Astrocyte (in vitro differentiated cells and primary cell): ENCODE measurements around the gene SLC15A5. TPM values are rescaled to one million over a fixed set of nuclear protein-coding genes. Genes with fewer than 3 reads are reported as not detected.

Experiments
- DNase-seq: peaks from one replicate; pipeline ENCODE4 v3.0.0-alpha.2; 2010; ENCODE audit warnings: low read depth
- FAIRE-seq: peaks from 2 replicates; lab custom pipeline; 2011; peaks lifted over from hg19 to GRCh38; lab: Jason Lieb, UNC
- H2AFZ ChIP-seq: 2 replicates; pipeline ENCODE4 v1.6.0; 2012; ENCODE audit warnings: low read depth, low read length, inconsistent platforms
- H3K27ac ChIP-seq: 2 replicates; pipeline ENCODE4 v1.5.1; 2011; ENCODE audit warnings: low read depth, low read length, inconsistent platforms
- H3K27me3 ChIP-seq: 2 replicates; pipeline ENCODE4 v1.6.0; 2011; ENCODE audit warnings: low read length, inconsistent platforms; ENCODE audit not compliant: insufficient read depth
- H3K36me3 ChIP-seq: 2 replicates; pipeline ENCODE4 v1.5.1; 2011; ENCODE audit warnings: low read length, inconsistent platforms; ENCODE audit not compliant: insufficient read depth
- H3K4me1 ChIP-seq: 2 replicates; pipeline ENCODE4 v1.5.1; 2011; ENCODE audit warnings: low read length, inconsistent platforms; ENCODE audit not compliant: insufficient read depth
- H3K4me2 ChIP-seq: 2 replicates; pipeline ENCODE4 v1.6.0; 2012; ENCODE audit warnings: low read length, inconsistent platforms
- H3K4me3 ChIP-seq: 2 replicates; pipeline ENCODE4 v1.5.1; 2011; ENCODE audit warnings: low read depth, mild to moderate bottlenecking, low read length, inconsistent platforms; ENCODE audit not compliant: insufficient read depth
- H3K79me2 ChIP-seq: 2 replicates; pipeline ENCODE4 v1.6.0; 2012; ENCODE audit warnings: mild to moderate bottlenecking, low read length, inconsistent platforms; ENCODE audit not compliant: insufficient read depth
- H3K9ac ChIP-seq: 2 replicates; pipeline ENCODE4 v1.6.0; 2012; ENCODE audit warnings: mild to moderate bottlenecking, low read length, inconsistent platforms
- H3K9me3 ChIP-seq: 2 replicates; pipeline ENCODE4 v1.5.1; 2012; ENCODE audit warnings: low read depth, mild to moderate bottlenecking, low read length, inconsistent platforms; ENCODE audit not compliant: insufficient read depth
- H4K20me1 ChIP-seq: 2 replicates; pipeline ENCODE4 v1.6.0; 2012; ENCODE audit warnings: low read length, inconsistent platforms; ENCODE audit not compliant: insufficient read depth
- H3K27ac Mint-ChIP-seq: one replicate; pipeline ENCODE4 v1.8.0; 2021; ENCODE audit warnings: mild to moderate bottlenecking, mixed read lengths; ENCODE audit not compliant: unreplicated experiment
- H3K27me3 Mint-ChIP-seq: one replicate; pipeline ENCODE4 v1.8.0; 2021; ENCODE audit warnings: low read depth, mixed read lengths; ENCODE audit not compliant: unreplicated experiment
- H3K36me3 Mint-ChIP-seq: one replicate; pipeline ENCODE4 v1.8.0; 2021; ENCODE audit warnings: low read depth, mixed read lengths; ENCODE audit not compliant: unreplicated experiment
- H3K4me1 Mint-ChIP-seq: one replicate; pipeline ENCODE4 v1.8.0; 2021; ENCODE audit warnings: low read depth, mixed read lengths; ENCODE audit not compliant: unreplicated experiment
- H3K4me3 Mint-ChIP-seq: one replicate; pipeline ENCODE4 v1.8.0; 2021; ENCODE audit warnings: mild to moderate bottlenecking, moderate library complexity, mixed read lengths; ENCODE audit not compliant: unreplicated experiment
- H3K9me3 Mint-ChIP-seq: one replicate; pipeline ENCODE4 v1.8.0; 2021; ENCODE audit warnings: mild to moderate bottlenecking, mixed read lengths; ENCODE audit not compliant: unreplicated experiment
- CTCF ChIP-seq: IDR thresholded peaks from 2 replicates; pipeline ENCODE4 v1.5.1; 2011; ENCODE audit warnings: low read depth, mild to moderate bottlenecking, inconsistent platforms, low read length, moderate library complexity; ENCODE audit not compliant: insufficient read depth
- EZH2 ChIP-seq: IDR thresholded peaks from 2 replicates; pipeline ENCODE4 v1.6.1; 2012; ENCODE audit warnings: mild to moderate bottlenecking, low read length, inconsistent platforms; ENCODE audit not compliant: insufficient read depth
- total RNA-seq: library from RNA; stranded (reverse); gene quantifications from 2 replicates; pipeline ENCODE4 v1.2.1, GENCODE V29; 2021

Gene SLC15A5
- total RNA-seq, 1 donor from 2014 or later, result not detected

GRCh38 chr12:16220120-16220519 is 57.4 kb downstream of the SLC15A5 start:
- H3K27me3 ChIP-seq, result no peaks in the 10 kb centered on the region
- no peak overlapping the region for H3K9ac ChIP-seq
- FAIRE-seq (no peak), DNase-seq (no peak)
- Mint-ChIP-seq H3K9me3 (no peaks in the 10 kb centered on the region), H3K27ac (no peak overlapping the region), H3K4me3 (no peak overlapping the region), H3K27me3 (no peaks in the 10 kb centered on the region), H3K36me3 (no peaks in the 10 kb centered on the region), H3K4me1 (no peaks in the 10 kb centered on the region)
- no peak overlapping the region for H2AFZ ChIP-seq
- no peaks in the 10 kb centered on the region for H3K79me2 ChIP-seq
- no peaks in the 10 kb centered on the region for H3K36me3 ChIP-seq
- no peaks in the 10 kb centered on the region for H3K9me3 ChIP-seq
- H4K20me1 ChIP-seq, result no peaks in the 10 kb centered on the region
- H3K4me1 ChIP-seq, result no peaks in the 10 kb centered on the region
- no peak overlapping the region for H3K27ac ChIP-seq
- no peak for TF ChIP-seq CTCF
- no peak for TF ChIP-seq EZH2
- no peak overlapping the region for H3K4me2 ChIP-seq
- H3K4me3 ChIP-seq, result no peak overlapping the region

- H3K27me3 ChIP-seq, result no peaks in the 10 kb centered on the region
- Mint-ChIP-seq H3K36me3 (no peaks in the 10 kb centered on the region), H3K27me3 (no peaks in the 10 kb centered on the region), H3K4me1 (no peaks in the 10 kb centered on the region), H3K27ac (no peak overlapping the region), H3K9me3 (no peaks in the 10 kb centered on the region), H3K4me3 (no peak overlapping the region)
- H3K36me3 ChIP-seq, result no peaks in the 10 kb centered on the region
- TF ChIP-seq EZH2 (no peak), CTCF (no peak)
- DNase-seq, result no peak
- no peak overlapping the region for H2AFZ ChIP-seq
- no peak for FAIRE-seq
- no peak overlapping the region for H3K9ac ChIP-seq
- no peak overlapping the region for H3K4me3 ChIP-seq
- no peaks in the 10 kb centered on the region for H3K79me2 ChIP-seq
- H3K4me2 ChIP-seq, result no peak overlapping the region
- no peaks in the 10 kb centered on the region for H3K4me1 ChIP-seq
- H3K27ac ChIP-seq, result no peak overlapping the region
- H3K9me3 ChIP-seq, result no peaks in the 10 kb centered on the region
- no peaks in the 10 kb centered on the region for H4K20me1 ChIP-seq
These were observed 58.3 kb downstream of the SLC15A5 start for GRCh38 chr12:16218934-16219751.

GRCh38 chr12:16218234-16218633 is 59.3 kb downstream of the SLC15A5 start:
- Mint-ChIP-seq H3K4me3 (no peak overlapping the region), H3K27me3 (no peaks in the 10 kb centered on the region), H3K9me3 (no peaks in the 10 kb centered on the region), H3K4me1 (no peaks in the 10 kb centered on the region), H3K36me3 (no peaks in the 10 kb centered on the region), H3K27ac (no peak overlapping the region)
- Histone ChIP-seq H2AFZ (no peak overlapping the region), H3K27me3 (no peaks in the 10 kb centered on the region), H3K9me3 (no peaks in the 10 kb centered on the region), H3K9ac (no peak overlapping the region), H3K79me2 (no peaks in the 10 kb centered on the region), H3K27ac (no peak overlapping the region), H3K4me3 (no peak overlapping the region), H3K4me1 (no peaks in the 10 kb centered on the region), H3K36me3 (no peaks in the 10 kb centered on the region), H4K20me1 (no peaks in the 10 kb centered on the region), H3K4me2 (no peak overlapping the region)
- TF ChIP-seq EZH2, result no peak
- no peak for TF ChIP-seq CTCF
- FAIRE-seq, result no peak
- no peak for DNase-seq
